NCI-H1105 (cell line): ENCODE data around the gene SESN1.

Experiments used
- DNase-seq: peaks from one replicate; lab custom pipeline; 2025; lab: John Stamatoyannopoulos, UW

Gene SESN1

DNA sequence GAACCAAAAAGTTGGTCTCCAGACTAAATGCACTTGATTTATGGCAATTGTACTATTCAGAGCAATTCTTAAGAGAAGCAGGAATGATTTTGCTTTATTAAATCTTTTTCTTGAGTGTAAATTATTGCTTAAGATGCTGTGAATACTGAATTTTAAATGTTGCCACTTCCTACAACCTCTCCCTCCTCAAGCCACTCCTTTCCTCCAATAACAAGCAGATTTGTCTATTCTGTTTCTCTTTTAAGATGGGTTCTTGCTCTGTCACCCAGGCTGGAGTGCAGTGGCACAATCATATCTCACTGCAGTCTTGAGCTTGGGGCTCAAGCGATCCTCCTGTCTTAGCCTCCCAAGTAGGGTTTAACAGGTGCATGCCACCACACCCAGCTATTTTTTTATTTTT lies 65.3 kb downstream of the SESN1 start:
- DNase-seq = no peak

DNA sequence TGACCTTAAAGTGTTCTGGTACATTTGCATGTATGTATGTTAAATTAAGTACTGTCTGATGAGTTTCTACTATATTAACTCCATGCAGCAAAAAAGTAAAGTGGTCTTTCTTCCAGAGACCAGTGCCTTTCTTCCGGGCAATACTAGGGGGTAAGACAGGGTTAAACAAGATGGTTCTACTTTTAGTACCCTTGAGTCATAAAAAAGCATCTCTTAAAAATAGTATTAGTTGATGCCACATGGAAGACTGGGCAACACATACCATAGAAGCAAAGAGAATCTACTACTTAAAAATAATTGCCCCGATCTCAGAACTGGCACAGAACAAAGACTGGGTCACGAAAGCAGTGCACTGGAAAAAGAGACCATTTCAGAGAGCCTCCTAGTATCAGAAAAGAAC lies 66.2 kb downstream of the SESN1 start:
- no peak for DNase-seq

DNA sequence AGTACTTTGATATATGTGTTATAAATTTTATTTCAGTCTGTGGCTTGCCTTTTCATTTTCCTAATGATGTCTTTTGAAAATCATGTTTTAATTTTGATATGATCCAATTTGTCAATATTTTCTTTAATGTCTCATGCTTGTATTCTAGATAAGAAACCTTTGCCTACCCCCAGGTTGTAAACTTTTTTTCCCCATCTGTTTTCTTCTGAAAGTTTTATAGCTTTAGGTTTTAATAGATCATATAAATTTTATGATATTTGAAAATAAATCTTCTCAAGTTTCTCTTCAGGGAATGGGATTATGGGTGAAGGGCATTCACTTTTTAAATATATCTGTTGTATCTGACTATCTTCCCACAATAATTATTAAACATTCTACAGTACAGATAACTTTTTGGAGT lies 66.7 kb downstream of the SESN1 start:
- no peak for DNase-seq

DNA sequence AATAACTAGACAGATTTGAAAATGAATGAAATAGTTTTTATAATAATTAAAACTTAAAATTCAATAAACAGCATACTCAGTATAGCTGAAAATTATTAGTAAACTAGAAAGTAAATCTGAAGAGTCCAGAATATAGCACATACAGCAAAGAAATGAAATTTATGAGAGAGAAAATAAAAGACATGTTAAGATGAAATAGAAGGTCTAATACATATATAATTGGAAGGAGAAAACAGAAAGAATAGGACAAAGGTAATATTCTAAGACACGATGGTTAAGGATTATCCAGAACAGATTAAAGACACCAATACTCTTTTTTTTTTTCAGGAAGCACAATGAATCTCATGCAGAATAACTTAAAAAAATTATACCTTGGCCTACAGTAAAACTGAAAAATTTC lies 69.0 kb downstream of the SESN1 start:
- no peak for DNase-seq

DNA sequence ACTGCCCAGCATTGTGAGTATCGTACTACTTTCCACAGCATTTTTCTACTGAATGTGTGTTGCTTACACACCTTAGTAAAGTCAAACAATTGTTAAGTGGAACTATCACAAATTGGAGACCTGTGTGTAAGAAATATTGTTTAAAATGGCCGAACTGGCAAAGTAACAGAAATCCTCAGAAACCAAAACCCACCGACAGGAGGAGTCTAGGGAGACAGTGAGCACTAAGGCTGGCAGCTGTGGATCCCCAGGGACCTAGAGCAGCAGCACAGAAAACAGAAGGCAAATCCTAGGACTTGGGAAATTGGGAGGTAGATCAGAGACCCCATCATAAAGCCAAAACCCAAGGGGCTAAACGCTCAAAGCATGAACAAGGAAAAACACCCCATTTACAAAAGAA lies 69.9 kb downstream of the SESN1 start:
- no peak for DNase-seq

DNA sequence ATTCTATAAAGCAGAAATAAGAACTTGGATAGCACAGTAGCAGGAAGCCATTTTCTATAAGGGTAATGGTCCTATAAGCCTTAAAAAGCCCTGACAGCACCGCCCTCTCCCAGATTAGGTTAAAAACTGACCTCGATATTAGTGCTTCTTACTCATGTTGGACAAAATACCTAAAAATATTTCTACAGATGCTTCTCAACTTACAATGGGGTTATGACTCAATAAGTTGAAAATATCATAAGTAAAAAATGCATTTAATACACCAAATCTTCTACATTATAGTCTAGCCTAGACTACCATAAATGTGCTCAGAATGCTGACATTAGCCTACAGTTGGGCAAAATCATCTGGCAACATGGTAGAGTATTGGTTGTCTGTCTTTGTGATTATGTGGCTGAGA lies 70.3 kb downstream of the SESN1 start:
- no peak for DNase-seq

DNA sequence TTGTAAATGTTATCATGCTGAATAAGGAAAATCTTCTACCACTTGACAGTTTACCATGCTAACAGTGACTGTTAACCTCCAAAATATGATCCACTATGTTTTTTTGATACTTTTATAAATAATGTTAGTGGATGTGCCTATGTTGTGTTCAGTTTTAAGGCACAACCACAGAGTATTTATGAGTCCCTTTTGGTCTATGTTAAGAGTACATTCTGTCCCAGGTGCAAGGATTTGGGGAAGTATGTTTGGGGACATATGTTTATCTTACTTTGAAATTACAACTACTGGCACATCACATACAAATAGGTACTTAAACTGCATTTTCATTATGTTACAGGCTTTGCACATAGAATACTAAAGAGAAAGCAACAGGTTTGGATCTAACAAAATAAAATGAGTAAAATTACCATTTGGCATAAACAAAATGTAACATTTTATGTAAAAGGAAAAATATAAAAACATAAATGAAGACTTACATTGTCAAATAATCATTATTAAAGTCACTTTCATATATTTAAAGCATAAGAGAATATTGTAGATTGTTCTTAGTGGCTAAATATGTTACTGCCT lies 71.2 kb downstream of the SESN1 start:
- DNase-seq = no peak

DNA sequence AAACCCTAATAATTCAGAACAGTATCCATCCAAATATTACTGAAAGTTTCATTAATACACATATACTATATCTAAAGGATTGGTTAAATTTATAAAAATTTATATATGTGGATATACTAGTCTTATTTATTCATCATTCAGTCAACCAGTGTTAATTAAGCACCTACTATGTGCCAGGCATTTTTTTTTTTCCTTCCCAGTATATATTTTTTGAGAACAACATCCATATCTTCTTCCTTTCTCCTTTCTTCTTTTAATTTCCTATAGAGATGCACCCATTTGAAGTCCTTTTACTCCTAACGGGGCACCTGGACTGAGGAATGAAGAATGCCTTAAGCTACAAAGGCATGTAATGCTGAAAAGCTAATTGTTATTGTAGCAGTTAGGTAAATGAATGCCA lies 72.8 kb downstream of the SESN1 start:
- DNase-seq = no peak

DNA sequence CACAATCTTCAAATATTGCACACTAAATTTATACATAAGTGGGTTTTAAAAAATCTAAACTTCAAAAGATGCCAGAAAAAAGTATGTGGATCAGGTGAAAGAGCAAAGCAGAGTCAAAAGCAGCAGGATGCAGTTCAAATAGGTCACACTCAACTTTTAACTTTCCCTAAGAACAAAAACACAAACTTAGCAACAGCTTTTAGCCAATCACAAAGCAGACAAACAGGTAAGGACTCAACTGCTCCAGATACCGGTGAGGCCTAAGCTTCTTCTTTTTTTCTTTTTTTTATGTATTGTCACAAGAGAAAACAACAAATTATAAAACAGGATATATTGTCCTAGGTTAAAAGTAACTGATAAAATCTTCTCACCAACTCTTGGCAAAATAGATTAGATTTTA lies 74.7 kb downstream of the SESN1 start:
- DNase-seq = no peak

DNA sequence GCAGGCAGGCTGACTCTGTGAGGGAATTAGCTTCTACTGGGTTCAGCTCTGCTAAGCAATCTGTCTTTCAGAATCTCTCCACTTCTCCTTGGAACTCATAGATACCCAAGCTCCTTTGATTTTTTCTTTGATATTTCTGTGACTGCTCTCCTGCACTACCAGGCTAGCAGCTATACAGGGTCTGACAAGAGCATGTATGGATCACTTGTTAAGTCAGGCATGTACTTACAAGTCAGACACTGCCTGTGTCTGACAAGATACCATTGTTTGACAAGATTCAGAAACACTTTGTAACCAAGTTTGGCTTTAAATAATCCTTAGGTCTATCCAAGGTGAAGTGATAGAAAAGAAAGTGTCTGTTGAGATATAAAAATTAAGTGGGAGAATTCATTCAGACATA lies 79.5 kb downstream of the SESN1 start:
- no peak for DNase-seq

DNA sequence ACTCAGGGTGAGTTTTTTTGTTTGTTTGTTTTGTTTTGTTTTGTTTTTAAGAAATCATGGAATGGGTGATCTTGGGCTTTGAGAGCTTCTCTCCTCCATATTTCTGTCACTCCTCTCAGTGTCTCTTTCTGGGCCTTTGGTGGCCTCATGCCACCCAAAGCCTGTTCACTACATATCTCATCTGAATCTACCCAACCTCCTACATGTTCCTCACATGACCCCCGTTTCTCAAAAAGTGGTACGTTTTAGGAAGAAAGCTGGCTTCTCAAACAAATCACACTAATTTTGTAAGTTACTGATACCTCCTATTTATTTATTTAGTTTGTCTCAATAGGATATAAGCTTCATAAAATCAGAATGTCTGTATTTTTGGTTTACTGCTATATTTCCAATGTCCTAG lies 80.0 kb downstream of the SESN1 start:
- DNase-seq = no peak

DNA sequence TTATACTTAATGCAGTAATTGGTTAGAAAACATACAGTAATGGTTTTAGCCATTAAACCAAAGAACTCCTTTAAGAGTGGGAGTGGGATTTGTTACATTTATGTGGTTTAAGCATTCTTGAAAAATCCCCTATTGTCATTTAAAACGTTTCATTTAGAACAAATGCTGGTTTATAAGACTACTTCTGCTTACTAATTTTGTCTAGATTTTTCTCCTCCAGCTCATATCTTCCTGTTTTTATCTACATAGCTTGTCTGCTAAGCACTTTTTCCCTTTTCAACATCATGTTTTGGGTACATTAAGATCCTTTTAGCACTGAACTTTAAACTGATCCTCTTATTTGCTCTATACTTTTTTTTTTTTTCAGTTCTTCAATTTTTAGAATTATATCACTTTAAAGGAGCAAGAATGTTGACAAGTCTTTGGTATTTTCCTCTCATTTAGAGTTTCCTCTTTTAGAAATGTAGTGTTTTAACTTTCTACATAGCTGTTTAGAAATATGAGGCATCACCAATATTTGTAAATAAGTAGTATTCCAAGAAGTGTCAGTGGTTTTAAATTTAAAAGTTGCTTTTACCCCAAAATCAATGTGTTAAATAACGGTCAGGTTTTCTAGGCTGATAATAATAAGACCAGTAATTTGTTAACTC lies 80.9 kb downstream of the SESN1 start:
- DNase-seq = no peak

DNA sequence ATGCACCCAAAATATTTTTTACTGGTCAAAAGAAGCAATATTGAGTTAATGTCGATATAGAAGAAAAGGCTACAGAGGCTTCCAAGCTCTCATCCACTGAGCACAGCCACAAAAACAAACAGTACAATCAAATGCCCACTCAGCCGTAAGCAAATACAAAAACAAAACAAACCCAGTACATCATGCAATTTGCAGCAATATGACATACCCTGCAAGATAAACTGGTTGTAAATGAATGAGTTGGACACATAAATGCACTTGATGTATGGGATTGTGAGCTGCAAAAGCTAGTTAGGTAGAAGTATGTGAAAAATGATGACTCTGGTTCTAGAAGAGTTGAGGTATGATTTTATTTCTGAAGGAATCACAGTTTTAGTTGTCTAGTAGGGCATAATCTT lies 83.9 kb downstream of the SESN1 start:
- no peak for DNase-seq

DNA sequence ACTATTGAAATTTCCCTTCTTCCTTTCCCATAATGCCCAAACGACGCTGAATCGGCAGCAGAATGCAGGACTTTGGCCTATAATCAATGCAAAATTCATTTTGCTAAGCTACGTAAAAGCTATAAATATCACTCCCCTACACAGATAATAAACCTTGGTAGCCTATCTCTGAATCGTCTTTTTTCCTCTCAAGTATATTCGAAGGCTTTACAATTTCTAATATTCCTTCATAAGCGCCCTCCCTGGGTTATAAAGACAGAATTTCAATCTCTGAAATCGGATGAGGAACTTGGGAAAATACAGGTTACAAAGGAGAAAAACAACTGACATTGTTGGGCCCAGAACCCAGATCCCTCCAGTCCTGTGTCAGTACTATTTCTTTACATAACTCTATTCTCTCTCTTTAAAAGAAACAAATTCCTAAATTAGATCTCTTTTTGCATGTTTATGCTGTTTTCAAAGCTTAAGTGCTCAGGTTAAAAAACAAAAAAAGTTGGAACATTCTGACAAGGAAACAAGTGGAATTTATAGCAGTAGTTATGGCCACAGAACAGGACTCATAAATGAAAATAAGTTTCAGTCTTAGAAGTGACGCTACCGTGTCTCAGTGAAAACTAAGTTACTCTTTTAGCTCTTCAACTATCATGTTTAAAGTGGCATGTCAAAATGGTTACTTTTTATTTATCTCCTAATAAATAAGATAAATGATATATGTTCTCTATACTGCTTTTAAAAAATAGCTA lies 84.5 kb downstream of the SESN1 start:
- DNase-seq = no peak

DNA sequence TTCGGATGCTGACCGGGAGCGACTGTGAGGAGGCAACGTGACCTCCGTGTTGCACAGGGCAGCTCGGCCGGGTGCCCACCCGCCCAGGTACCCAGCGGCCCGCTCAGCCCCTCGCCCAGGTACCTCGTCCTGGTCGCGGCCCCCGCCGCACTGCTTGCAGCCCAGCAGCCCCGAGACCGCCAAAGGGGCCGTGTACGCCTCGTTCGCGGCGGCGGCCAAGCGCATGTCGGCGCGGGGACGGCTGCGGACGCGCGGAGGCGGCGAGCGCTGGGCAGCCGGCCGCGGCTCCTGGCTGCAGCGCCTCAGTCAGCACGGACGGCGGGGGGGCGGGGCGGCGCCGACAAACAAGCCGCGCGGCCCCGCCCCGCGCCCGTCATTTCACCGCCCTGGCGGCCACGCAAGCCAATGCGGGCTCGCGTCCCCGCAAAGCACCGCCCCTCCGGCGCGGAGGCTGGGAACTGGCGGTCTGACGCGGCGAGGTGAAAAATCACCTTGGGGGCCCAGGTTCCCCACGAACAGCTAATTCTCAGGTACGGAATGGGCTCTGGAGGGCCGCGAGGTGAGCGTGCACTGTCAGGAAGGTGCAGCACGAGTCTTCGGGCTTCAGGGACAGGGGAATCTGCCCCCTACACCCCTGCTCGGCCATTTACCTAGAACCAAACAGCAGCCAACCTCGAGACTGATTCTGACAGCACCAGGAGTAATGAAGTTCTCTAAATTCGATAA lies 85.2 kb downstream of the SESN1 start:
- DNase-seq = peak; percentile 86

DNA sequence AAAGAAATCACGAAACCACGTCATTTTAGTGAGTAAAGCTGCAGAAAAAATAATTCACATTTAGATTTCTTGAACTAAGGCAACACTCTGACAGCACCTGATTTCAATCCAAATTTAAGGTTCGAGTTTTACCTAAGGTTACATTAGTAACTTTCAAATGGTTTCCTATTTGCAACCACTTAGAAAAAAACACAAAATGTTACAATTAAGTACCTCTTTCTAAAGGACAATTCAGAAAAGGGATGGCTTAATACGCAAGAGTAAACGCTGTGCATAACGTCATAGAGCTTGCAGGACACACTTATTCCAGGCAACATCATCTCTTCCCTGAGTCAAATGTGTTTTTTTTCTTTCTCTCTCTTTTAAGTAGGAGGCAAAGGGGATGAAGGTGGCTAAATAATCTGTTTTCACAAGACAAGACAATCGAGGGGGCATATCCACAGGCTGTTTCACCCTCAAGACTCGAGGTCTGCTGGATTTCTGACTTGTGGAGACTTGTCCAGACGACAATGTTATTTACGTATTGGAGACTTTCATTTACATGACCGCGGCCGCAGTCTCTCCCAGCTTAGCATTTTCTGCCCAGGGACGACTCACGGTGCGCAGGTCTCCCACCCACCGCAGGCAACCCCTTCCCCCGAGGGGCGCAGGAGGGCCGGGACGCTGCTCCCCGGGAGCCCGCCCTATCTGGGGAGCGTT lies 86.0 kb downstream of the SESN1 start:
- DNase-seq = peak; percentile 56

DNA sequence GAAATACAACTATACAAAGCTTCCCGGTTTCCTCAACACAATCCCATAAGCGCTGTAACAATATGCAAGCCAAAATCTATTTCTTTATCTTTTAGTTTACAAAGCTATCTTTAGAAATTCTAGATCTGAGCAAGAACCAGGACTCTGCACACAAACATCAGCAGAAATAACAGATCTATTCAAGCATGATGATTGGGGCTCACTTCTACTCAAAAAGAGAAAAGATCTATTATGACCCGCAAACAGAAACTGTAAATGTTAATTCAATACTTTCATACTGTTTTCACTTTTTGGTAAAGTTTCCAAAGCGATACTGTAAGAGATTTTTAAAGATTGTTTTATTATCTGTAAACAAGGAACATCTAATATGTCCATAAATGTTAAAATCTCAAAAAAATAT lies 86.6 kb downstream of the SESN1 start:
- DNase-seq = no peak

DNA sequence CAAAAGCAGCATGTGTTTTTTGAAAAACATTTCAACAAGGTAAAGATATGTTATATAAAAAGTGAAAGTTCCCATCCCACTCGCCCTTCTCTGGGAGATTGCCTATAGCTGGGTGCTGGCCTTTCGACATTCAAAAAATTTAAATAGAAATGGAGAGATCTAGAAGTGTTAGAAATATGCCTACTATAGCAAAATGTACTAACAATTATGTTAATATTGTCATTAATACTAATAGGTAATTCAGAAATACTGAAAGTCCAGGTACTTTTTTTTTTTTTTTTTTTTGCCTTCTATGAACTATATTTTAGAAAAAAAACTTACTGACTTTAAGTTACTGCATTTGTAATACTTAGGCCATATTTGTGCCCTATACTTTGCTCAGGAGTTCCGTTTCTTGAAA lies 87.1 kb downstream of the SESN1 start:
- DNase-seq = no peak

DNA sequence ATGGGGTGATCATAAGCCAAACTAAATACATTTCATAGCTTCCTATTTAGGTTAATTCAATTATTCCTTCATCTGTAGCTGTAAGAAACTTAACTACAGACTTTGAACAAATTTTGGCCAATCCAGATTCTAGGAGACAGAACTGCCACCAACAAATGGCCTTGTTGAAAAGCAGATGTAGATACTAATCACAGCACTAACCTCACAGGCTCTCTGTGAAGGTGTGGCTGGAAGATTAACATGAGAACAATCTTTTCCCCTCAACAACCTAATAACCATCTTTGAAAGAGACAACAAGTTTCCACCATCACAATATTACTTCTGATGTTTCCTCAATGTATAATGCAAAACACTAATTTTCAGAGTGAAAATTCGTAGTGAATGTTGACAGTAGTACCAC lies 87.8 kb downstream of the SESN1 start:
- DNase-seq = no peak

DNA sequence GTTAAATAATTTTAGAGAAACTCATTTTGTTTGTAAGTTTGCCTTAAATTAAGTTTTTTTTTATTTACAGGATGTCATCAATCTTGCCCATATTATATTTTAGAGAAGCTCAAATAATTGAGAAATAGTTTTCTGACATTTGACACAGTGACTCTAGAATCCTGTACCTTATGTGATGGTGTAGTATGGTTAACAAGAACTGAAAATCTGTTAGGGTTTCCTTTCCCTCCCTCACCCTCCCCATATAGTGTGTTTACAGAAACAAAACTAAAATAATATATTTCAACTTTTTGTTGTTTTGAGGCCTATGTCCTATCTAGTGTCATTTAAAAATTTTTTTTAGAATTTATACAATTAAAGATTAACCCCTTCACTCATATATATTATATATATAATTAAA lies 91.8 kb downstream of the SESN1 start:
- DNase-seq = no peak

DNA sequence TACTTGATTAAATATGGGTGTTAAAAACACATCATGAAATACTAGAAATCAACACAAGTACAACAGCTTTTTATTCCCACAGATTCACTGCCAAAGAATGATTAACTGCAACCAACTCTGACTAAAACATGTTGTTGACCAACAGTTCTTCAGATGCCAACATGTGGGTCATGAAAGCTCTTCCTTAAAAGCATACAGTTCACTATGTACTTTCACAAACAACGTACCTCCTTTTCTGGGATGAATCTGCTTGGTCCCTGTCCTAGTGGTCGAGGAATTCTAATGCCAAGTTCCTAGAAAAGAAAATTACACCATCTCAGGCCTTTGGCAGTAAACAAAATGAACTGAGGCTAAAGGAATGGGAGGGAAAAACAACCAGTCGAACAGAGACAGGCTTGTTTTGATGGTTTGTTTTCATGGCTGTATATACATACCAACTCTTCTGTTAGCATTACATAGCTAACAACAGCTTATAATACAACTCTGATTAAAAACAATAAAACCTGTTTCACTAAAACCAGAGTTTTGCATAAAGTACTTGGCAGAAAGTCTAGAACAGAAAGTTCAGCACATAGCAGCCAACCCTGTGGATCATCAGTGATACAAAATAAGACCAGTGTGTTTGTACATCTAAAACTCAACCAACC lies 92.5 kb downstream of the SESN1 start:
- no peak for DNase-seq
